ENCODE results near the gene ZNF577.
"Not testable (repeated sequence)": the region's sequence is repeated elsewhere in the genome, so short reads cannot be mapped to it uniquely, and the experiment has no call there.

ZNF577 gene

DNA sequence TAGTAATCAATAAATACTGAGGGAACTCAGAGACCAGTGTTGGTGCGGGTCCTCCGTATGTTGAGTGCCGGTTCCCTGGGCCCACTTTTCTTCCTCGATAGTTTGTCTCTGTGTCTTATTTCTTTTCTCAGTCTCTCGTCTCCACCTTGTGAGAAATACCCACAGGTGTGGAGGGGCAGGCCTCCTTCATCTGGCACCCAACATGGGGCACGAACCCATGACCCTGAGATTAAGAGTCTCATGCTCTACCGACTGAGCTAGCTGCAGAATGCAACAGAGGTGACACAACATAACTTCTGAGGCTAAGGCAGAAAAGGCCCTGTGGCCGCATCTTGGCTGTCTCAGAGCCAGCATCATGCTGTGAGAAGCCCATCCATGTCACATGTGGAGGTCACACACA is 34.2 kb upstream of the ZNF577 start:
- H4K5ac ChIP-seq (ENCODE audit: low read length) = no peak overlapping the region
- H2BK15ac ChIP-seq (replicated peaks; ENCODE audit: low read depth) = no peak overlapping the region
- no peaks in the 10 kb centered on the region for H3K36me3 ChIP-seq (ENCODE audit: control insufficient read depth, insufficient read depth, low read length)
- no peak overlapping the region for H4K8ac ChIP-seq (ENCODE audit: low read depth, low read length)
- H3K4me1 ChIP-seq (ENCODE audit: control insufficient read depth, low read depth, low read length) = no peaks in the 10 kb centered on the region
- H3K79me1 ChIP-seq (ENCODE audit: low read length) = no peaks in the 10 kb centered on the region
- no peak overlapping the region for H3K56ac ChIP-seq (ENCODE audit: low read length)
- H3K4me2 ChIP-seq (ENCODE audit: low read length) = no peak overlapping the region
- no peak overlapping the region for H2BK5ac ChIP-seq (ENCODE audit: low read length)
- no peak overlapping the region for H3K4me3 ChIP-seq (ENCODE audit: low read length)
- H2BK120ac ChIP-seq (ENCODE audit: low read depth, low read length) = no peak overlapping the region
- no peak overlapping the region for H3K27ac ChIP-seq (ENCODE audit: low read depth, low read length)
- H3K23ac ChIP-seq (ENCODE audit: low read length) = no peak overlapping the region
- no CpG with 5 or more reads among the region's 8 CpGs for WGBS (ENCODE audit: extremely low coverage, insufficient coverage, low lambda C conversion rate)
- no peaks in the 10 kb centered on the region for H3K79me2 ChIP-seq (ENCODE audit: control insufficient read depth, insufficient read depth, low read length)
- H3K18ac ChIP-seq (ENCODE audit: low read length) = no peak overlapping the region
- H2AK5ac ChIP-seq (ENCODE audit: low read length) = no peak overlapping the region
- no peak for DNase-seq
- no peak overlapping the region for H3K9ac ChIP-seq (ENCODE audit: low read length)
- no peaks in the 10 kb centered on the region for H3K27me3 ChIP-seq (ENCODE audit: insufficient read depth, low read length, poor library complexity)
- no peak overlapping the region for H3K4ac ChIP-seq (ENCODE audit: low read depth, low read length)

DNA sequence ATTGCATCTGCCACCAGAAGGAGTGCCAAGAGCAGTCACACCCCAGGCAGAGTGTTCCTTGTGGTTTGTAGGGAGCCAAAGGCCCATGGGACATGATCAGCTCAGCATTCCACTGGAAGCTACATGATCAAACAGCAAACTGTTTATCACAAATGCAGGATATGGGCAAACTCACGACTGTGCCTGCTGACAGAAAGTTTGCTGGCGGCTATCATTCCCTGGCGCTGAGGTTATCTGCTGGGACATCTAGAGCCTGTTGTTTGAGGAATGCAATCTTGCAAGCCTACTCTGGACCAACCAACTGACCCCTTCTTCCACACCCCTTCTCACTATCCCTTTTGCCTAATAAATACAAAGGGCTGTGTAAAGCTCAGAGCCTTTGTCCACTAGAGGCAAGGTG is 31.9 kb upstream of the ZNF577 start:
- Histone ChIP-seq H3K27me3 (ENCODE audit: insufficient read depth, low read length, poor library complexity) (no peaks in the 10 kb centered on the region), H3K56ac (ENCODE audit: low read length) (no peak overlapping the region), H3K18ac (ENCODE audit: low read length) (no peak overlapping the region), H3K36me3 (ENCODE audit: control insufficient read depth, insufficient read depth, low read length) (no peaks in the 10 kb centered on the region), H4K5ac (ENCODE audit: low read length) (no peak overlapping the region), H3K4me1 (ENCODE audit: control insufficient read depth, low read depth, low read length) (no peaks in the 10 kb centered on the region), H3K79me2 (ENCODE audit: control insufficient read depth, insufficient read depth, low read length) (no peaks in the 10 kb centered on the region), H3K23ac (ENCODE audit: low read length) (no peak overlapping the region), H2AK5ac (ENCODE audit: low read length) (no peak overlapping the region), H4K8ac (ENCODE audit: low read depth, low read length) (no peak overlapping the region), H2BK5ac (ENCODE audit: low read length) (no peak overlapping the region), H3K27ac (ENCODE audit: low read depth, low read length) (no peak overlapping the region), H3K79me1 (ENCODE audit: low read length) (no peaks in the 10 kb centered on the region), H2BK15ac (replicated peaks; ENCODE audit: low read depth) (no peak overlapping the region), H2BK120ac (ENCODE audit: low read depth, low read length) (no peak overlapping the region), H3K4me3 (ENCODE audit: low read length) (no peak overlapping the region), H3K4me2 (ENCODE audit: low read length) (no peak overlapping the region), H3K9ac (ENCODE audit: low read length) (no peak overlapping the region), H3K4ac (ENCODE audit: low read depth, low read length) (no peak overlapping the region)
- DNase-seq = no peak
- WGBS (ENCODE audit: extremely low coverage, insufficient coverage, low lambda C conversion rate) = no CpG with 5 or more reads among the region's 3 CpGs

DNA sequence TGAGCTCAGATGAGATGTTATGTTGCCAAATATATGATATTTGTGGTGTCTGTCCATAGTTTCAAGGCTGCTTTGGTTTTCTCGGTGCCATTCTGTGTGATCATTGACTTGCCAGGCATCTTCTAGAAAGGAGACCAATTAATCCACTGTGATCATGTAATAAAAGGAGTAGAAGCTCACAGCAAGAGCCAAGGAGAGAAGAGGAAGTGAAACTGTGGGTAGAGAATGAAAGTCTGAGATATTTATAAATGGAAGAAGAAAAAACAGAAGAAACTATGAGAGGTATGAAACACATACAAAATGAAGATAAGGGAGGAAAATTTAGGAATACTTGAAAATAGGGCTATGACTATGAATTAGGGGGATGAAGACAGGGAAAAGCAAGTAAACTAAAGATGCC is 28.4 kb upstream of the ZNF577 start:
- no peak overlapping the region for H2BK120ac ChIP-seq (ENCODE audit: low read depth, low read length)

DNA sequence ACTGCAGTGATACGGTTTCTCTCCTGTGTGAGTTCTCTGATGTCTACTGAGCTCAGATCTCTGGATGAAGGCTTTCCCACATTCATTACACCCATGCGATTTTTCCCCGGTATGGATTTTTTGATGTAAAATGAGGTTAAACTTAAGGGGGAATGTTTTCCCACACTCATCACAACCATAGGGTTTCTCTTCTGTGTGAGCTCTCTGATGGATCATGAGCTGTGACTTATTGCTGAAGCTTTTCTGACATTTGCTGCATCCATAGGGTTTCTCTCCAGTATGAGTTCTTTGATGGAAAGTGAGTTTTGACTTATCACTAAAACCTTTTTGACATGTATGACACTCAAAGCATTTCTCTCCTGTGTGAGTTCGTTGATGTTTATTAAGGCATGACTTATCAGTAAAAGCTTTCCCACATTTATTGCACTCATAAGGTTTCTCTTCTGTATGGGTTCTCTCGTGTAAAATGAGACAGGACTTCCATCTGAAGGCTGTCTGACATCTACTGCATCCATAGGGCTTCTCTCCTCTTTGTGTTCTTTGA is 27.6 kb upstream of the ZNF577 start:
- H2BK5ac ChIP-seq (ENCODE audit: low read length) = no peak overlapping the region
- H2AK5ac ChIP-seq (ENCODE audit: low read length) = no peak overlapping the region
- H3K79me1 ChIP-seq (ENCODE audit: low read length) = no peaks in the 10 kb centered on the region
- no peaks in the 10 kb centered on the region for H3K79me2 ChIP-seq (ENCODE audit: control insufficient read depth, insufficient read depth, low read length)
- no peak overlapping the region for H3K56ac ChIP-seq (ENCODE audit: low read length)
- H3K36me3 ChIP-seq (ENCODE audit: control insufficient read depth, insufficient read depth, low read length) = no peaks in the 10 kb centered on the region
- no CpG with 5 or more reads among the region's 5 CpGs for WGBS (ENCODE audit: extremely low coverage, insufficient coverage, low lambda C conversion rate)
- H2BK120ac ChIP-seq (ENCODE audit: low read depth, low read length) = no peak overlapping the region
- H2BK15ac ChIP-seq (replicated peaks; ENCODE audit: low read depth) = no peak overlapping the region
- no peak overlapping the region for H3K27ac ChIP-seq (ENCODE audit: low read depth, low read length)
- no peak overlapping the region for H3K23ac ChIP-seq (ENCODE audit: low read length)
- no peaks in the 10 kb centered on the region for H3K27me3 ChIP-seq (ENCODE audit: insufficient read depth, low read length, poor library complexity)
- no peak overlapping the region for H3K18ac ChIP-seq (ENCODE audit: low read length)
- no peak overlapping the region for H3K4me2 ChIP-seq (ENCODE audit: low read length)
- DNase-seq = no peak
- no peak overlapping the region for H3K9ac ChIP-seq (ENCODE audit: low read length)
- H3K4ac ChIP-seq (ENCODE audit: low read depth, low read length) = no peak overlapping the region
- H3K4me1 ChIP-seq (ENCODE audit: control insufficient read depth, low read depth, low read length) = no peaks in the 10 kb centered on the region
- H3K4me3 ChIP-seq (ENCODE audit: low read length) = no peak overlapping the region
- H4K5ac ChIP-seq (ENCODE audit: low read length) = no peak overlapping the region
- no peak overlapping the region for H4K8ac ChIP-seq (ENCODE audit: low read depth, low read length)

More for the DNA sequence above, 28.4 kb upstream of the ZNF577 start:
- Histone ChIP-seq H4K5ac (ENCODE audit: low read length) (no peak overlapping the region), H3K4me2 (ENCODE audit: low read length) (no peak overlapping the region), H2AK5ac (ENCODE audit: low read length) (no peak overlapping the region), H3K79me2 (ENCODE audit: control insufficient read depth, insufficient read depth, low read length) (no peaks in the 10 kb centered on the region), H2BK15ac (replicated peaks; ENCODE audit: low read depth) (no peak overlapping the region), H3K36me3 (ENCODE audit: control insufficient read depth, insufficient read depth, low read length) (no peaks in the 10 kb centered on the region), H3K4me3 (ENCODE audit: low read length) (peak overlapping the region; percentile 15), H3K4ac (ENCODE audit: low read depth, low read length) (no peak overlapping the region), H3K79me1 (ENCODE audit: low read length) (no peaks in the 10 kb centered on the region), H3K23ac (ENCODE audit: low read length) (no peak overlapping the region), H4K8ac (ENCODE audit: low read depth, low read length) (no peak overlapping the region), H3K18ac (ENCODE audit: low read length) (no peak overlapping the region), H3K27ac (ENCODE audit: low read depth, low read length) (no peak overlapping the region), H3K4me1 (ENCODE audit: control insufficient read depth, low read depth, low read length) (no peaks in the 10 kb centered on the region), H2BK5ac (ENCODE audit: low read length) (no peak overlapping the region), H3K27me3 (ENCODE audit: insufficient read depth, low read length, poor library complexity) (no peaks in the 10 kb centered on the region), H3K56ac (ENCODE audit: low read length) (no peak overlapping the region), H3K9ac (ENCODE audit: low read length) (no peak overlapping the region)
- no peak for DNase-seq
- WGBS (ENCODE audit: extremely low coverage, insufficient coverage, low lambda C conversion rate) = no CpG with 5 or more reads among the region's 1 CpG

DNA sequence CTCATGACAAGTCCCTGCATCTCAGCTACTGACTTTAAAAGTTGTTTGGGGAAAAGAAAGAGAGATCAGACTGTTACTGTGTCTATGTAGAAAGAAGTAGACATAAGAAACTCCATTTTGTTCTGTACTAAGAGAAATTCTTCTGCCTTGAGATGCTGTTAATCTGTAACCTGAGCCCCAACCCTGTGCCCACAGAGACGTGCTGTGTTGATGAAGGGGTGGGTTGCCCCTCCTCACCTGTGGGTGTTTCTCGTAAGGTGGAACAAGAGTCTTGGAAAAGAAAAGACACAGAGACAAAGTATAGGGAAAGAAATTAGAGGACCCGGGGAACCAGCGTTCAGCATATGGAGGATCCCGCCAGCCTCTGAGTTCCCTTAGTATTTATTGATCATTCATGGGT is 20.2 kb upstream of the ZNF577 start:
- not testable (repeated sequence) for H3K56ac ChIP-seq (ENCODE audit: low read length); H3K4me2 ChIP-seq (ENCODE audit: low read length); H4K8ac ChIP-seq (ENCODE audit: low read depth, low read length); DNase-seq; H3K23ac ChIP-seq (ENCODE audit: low read length); H3K4me1 ChIP-seq (ENCODE audit: control insufficient read depth, low read depth, low read length); H3K79me1 ChIP-seq (ENCODE audit: low read length); H3K4me3 ChIP-seq (ENCODE audit: low read length); H4K5ac ChIP-seq (ENCODE audit: low read length); H3K9ac ChIP-seq (ENCODE audit: low read length); H3K36me3 ChIP-seq (ENCODE audit: control insufficient read depth, insufficient read depth, low read length); H2AK5ac ChIP-seq (ENCODE audit: low read length); H2BK15ac ChIP-seq (replicated peaks; ENCODE audit: low read depth); H3K27me3 ChIP-seq (ENCODE audit: insufficient read depth, low read length, poor library complexity)
- Histone ChIP-seq H3K27ac (ENCODE audit: low read depth, low read length) (peak overlapping the region; percentile 83), H2BK120ac (ENCODE audit: low read depth, low read length) (peak overlapping the region; percentile 94), H3K4ac (ENCODE audit: low read depth, low read length) (peak overlapping the region; percentile 98), H2BK5ac (ENCODE audit: low read length) (peak overlapping the region; percentile 91), H3K79me2 (ENCODE audit: control insufficient read depth, insufficient read depth, low read length) (peaks cover 18% of the 10 kb centered on the region), H3K18ac (ENCODE audit: low read length) (peak overlapping the region; percentile 80)
- WGBS (ENCODE audit: extremely low coverage, insufficient coverage, low lambda C conversion rate) = no CpG with 5 or more reads among the region's 5 CpGs

DNA sequence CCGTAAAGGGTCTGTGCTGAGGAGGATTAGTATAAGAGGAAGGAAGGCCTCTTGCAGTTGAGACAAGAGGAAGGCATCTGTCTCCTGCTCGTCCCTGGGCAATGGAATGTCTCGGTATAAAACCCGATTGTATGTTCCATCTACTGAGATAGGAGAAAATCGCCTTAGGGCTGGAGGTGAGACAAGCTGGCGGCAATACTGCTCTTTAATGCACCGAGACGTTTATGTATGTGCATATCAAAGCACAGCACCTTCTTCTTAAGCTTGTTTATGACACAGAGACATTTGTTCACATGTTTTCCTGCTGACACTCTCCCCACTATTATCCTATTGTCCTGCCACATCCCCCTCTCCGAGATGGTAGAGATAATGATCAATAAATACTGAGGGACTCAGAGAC is 18.4 kb upstream of the ZNF577 start:
- not testable (repeated sequence) for H3K23ac ChIP-seq (ENCODE audit: low read length); H3K9ac ChIP-seq (ENCODE audit: low read length); H3K36me3 ChIP-seq (ENCODE audit: control insufficient read depth, insufficient read depth, low read length); H3K4me3 ChIP-seq (ENCODE audit: low read length); H2BK5ac ChIP-seq (ENCODE audit: low read length); H3K56ac ChIP-seq (ENCODE audit: low read length); H2BK15ac ChIP-seq (replicated peaks; ENCODE audit: low read depth); H2AK5ac ChIP-seq (ENCODE audit: low read length); H3K27me3 ChIP-seq (ENCODE audit: insufficient read depth, low read length, poor library complexity); H2BK120ac ChIP-seq (ENCODE audit: low read depth, low read length); H3K79me1 ChIP-seq (ENCODE audit: low read length); H3K4me1 ChIP-seq (ENCODE audit: control insufficient read depth, low read depth, low read length); H3K4me2 ChIP-seq (ENCODE audit: low read length); H4K8ac ChIP-seq (ENCODE audit: low read depth, low read length); H4K5ac ChIP-seq (ENCODE audit: low read length)
- Histone ChIP-seq H3K4ac (ENCODE audit: low read depth, low read length) (peak overlapping the region; percentile 58), H3K18ac (ENCODE audit: low read length) (peak overlapping the region; percentile 24), H3K27ac (ENCODE audit: low read depth, low read length) (peak overlapping the region; percentile 85), H3K79me2 (ENCODE audit: control insufficient read depth, insufficient read depth, low read length) (peaks cover 35% of the 10 kb centered on the region)
- no CpG with 5 or more reads among the region's 9 CpGs for WGBS (ENCODE audit: extremely low coverage, insufficient coverage, low lambda C conversion rate)
- peak; percentile 83 for DNase-seq

Measured in mesendoderm (in vitro differentiated cells).